Measurements from ENCODE around the gene HSP90B1. TPM values are rescaled to one million over a fixed set of nuclear protein-coding genes. Genes with fewer than 3 reads are reported as not detected.

Gene HSP90B1
- 100 to 1,000 TPM; 440 to 482 TPM for total RNA-seq
- long read RNA-seq, transcript HSP90B1-201 (18 exons, 2,858 nt) = major isoform, 319 of 450 reads
- long read RNA-seq, partial matches to known transcripts = 108 of 450 reads
- long read RNA-seq, other reads (novel, unspliced or antisense) = 23 of 450 reads

DNA sequence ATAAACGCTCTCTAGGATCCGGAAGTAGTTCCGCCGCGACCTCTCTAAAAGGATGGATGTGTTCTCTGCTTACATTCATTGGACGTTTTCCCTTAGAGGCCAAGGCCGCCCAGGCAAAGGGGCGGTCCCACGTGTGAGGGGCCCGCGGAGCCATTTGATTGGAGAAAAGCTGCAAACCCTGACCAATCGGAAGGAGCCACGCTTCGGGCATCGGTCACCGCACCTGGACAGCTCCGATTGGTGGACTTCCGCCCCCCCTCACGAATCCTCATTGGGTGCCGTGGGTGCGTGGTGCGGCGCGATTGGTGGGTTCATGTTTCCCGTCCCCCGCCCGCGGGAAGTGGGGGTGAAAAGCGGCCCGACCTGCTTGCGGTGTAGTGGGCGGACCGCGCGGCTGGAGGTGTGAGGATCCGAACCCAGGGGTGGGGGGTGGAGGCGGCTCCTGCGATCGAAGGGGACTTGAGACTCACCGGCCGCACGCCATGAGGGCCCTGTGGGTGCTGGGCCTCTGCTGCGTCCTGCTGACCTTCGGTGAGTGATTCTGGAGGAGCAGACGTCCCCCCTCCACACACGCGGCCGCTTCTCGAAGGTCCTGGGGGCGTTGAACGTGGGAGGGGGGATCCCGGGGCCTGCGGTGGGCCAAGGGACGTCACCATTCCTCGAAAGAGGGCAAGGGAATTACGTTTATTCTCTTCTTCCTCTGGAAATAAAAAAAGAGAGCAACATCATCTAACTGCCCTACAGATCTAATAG lies at the start of gene HSP90B1:
Gene HSP90B1 (plus strand): TSS at position 377 of the 753 bp plus-strand sequence. CDS start 106 bp downstream, at position 483.
- DNase-seq (peak; percentile 99 to 100), ATAC-seq (peak; percentile 88)
- intact Hi-C loops (cut with DNase I, micrococcal nuclease) = no loop called here

DNA sequence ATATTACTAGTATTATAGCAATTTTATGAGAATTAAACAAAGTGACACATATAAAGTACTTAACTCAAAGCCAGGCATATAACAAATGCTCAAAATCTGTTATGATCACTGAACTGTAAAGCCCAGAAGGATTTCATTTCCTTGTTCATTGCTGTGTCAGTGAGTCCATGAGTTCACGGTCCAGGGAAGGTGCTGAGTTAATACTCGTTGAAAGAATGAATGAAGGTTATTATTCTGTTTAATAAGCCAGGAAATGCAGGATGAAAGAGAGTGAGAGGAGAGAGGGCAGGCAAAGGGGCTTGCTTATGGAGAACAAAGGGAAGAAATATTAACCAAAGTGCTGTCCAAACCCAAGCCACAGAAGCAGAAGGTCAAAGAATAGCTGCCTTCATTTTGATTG lies 48.9 kb upstream of the HSP90B1 start:
- ATAC-seq (no peak), DNase-seq (no peak)
- intact Hi-C loops (cut with DNase I, micrococcal nuclease) = loop anchor here in 1 of 2 donors (10.0 kb wide), 1 partner anchor 234 kb away; no protein-coding TSS in a partner anchor

DNA sequence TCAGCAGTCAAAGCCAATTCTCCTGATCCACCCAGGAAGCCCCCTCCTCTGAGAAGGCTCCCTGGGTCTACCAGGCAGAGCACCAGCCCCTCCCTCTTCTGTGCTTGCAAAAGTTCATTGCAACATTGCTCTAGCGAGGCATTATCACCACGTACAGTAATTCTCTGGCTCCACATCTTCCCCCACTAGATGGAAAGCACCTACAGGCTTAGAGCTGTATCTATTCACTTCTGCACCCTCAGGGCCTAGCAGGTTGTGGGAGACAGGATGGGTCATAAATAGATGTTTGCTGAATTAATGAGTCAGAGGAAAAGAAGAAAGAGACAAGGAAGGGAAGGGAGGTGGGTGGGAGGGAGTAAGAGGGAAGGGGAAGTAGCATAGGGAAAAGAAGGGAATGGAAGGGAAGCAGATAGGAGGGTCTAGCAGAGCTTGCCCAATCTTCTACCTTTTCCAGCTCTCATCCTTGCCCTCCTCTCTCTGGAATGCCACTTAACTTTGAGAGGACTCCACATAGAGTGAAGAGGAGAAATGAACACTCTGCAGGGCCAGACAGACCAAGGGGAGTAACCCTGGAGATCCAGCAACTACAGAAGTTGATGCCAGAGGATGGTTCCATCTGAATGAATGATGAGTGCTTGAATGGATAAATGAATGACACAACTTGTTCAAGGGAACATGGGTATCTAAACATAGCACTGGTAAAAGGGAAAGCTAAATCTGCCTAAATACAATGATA lies 47.2 kb upstream of the HSP90B1 start:
- DNase-seq (no peak), ATAC-seq (no peak)
- intact Hi-C loops (cut with DNase I, micrococcal nuclease) = loop anchor here in 1 of 2 donors (10.0 kb wide), 1 partner anchor 232 kb away; no protein-coding TSS in a partner anchor

DNA sequence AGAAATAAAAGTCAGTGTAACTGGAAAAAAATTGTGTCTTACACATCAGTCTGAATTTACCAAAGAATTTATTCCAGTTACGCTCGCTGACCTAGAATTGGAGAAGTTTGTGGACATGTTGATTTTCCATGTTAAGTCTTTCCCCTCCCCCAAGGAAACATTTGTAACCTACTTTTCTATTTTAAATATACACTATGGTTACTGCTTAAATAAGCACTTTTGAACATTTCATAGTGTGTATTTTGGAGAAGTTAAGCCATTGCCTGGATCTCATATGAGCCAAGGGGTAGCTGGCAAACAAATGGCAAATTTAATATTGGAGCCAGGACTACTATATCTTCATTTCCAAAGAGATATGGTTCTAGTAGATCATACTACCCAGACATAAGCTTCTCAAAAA lies 46.3 kb upstream of the HSP90B1 start:
- ATAC-seq (no peak), DNase-seq (no peak)
- intact Hi-C loops (cut with DNase I, micrococcal nuclease) = loop anchor here in 1 of 2 donors (10.0 kb wide), 1 partner anchor 231 kb away; no protein-coding TSS in a partner anchor

DNA sequence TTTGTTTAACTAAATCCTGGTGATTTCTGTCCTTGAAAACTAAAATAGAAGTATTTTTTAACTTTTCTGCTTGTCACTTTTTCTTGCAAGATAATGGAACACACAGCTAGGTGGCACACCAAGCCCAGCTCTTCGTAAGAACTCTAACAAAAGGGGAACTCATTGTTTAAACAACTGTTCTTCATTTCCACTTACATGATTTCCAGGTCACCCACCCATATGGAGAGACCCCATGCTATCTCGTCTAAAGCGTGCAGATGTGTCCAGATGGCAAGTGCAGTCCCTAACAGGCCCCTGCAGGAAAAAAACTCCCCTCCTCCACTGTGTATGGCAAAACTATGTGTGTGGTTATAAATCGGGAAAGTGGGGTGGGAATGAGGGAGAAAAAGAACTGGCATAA lies 45.9 kb upstream of the HSP90B1 start:
- no peak for ATAC-seq
- DNase-seq = peak in 1 of 2 donors; percentile 22
- intact Hi-C loops (cut with DNase I, micrococcal nuclease) = loop anchor here in 1 of 2 donors (10.0 kb wide), 1 partner anchor 230 kb away; no protein-coding TSS in a partner anchor

DNA sequence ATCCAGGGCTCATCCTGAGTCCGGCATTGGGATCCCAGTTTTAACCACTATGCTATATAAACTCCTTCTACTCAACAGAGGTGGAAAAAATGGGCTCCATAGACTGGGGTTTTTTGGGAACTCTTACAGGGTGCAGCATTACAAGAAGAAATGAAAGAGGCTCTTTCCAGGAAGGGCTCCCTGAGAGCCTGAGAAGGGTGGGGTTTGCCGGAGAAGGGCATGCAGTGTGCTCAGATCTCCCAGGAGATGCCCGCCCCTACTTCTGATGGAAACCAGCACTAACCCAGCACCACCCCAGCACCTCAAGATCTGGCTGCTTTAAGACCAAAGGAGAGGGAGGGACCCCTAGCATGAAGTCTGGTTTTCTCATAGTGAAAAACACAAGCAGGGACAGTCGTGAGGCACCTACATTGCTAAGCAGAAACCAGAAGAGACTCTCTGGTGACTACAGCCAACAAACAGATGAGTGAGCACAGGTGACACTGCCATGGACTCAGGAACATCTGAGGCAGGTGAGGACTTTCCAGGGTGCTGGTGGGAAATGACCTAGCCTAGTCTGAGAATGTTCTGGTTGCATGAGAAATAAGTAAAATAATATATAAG lies 43.9 kb upstream of the HSP90B1 start:
- intact Hi-C loops (cut with DNase I, micrococcal nuclease) = loop anchor here in 1 of 2 donors (10.0 kb wide), 1 partner anchor 229 kb away; no protein-coding TSS in a partner anchor
- DNase-seq = no peak
- no peak for ATAC-seq

DNA sequence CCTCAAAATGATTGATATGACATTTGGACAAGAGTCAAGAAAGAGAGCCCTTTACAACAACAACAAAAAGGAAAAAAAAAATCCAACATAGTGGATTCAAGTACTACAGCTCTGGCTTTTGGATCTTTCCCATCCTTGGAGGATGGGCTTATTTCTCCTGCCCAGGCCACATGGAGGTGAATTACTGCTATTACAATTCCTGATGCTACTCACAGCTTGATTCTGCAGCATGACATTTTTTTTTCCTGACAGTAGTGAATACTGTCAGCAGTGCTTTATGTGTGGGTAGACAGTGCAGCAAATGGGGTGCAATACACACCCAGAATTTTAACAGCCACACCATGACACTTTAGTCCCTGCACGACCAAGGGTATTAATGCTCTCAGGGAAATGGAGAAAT lies 42.5 kb upstream of the HSP90B1 start:
- DNase-seq = no peak
- no peak for ATAC-seq
- intact Hi-C loops (cut with DNase I, micrococcal nuclease) = loop anchor here in 1 of 2 donors (10.0 kb wide), 1 partner anchor 227 kb away; no protein-coding TSS in a partner anchor

DNA sequence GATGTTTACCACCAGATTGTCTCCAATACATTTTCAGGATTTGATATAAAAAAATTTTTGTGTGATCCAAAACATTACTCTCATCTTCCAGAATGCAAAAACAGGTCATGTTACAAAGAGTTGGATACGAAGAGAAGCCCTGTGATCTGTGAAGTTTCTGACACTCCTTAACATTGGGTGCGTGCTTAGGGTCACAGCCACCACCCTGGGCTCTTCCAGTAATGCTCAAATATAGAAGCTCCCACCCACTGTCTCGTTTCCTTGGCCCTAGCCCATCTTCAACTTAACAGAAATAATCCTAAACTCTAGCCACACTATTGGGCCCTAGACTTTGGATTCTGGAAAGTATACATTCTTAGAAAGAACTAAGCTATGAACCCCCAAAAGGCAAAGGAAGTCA lies 32.9 kb upstream of the HSP90B1 start:
- DNase-seq = no peak
- intact Hi-C loops (cut with DNase I, micrococcal nuclease) = no loop called here
- ATAC-seq = no peak

DNA sequence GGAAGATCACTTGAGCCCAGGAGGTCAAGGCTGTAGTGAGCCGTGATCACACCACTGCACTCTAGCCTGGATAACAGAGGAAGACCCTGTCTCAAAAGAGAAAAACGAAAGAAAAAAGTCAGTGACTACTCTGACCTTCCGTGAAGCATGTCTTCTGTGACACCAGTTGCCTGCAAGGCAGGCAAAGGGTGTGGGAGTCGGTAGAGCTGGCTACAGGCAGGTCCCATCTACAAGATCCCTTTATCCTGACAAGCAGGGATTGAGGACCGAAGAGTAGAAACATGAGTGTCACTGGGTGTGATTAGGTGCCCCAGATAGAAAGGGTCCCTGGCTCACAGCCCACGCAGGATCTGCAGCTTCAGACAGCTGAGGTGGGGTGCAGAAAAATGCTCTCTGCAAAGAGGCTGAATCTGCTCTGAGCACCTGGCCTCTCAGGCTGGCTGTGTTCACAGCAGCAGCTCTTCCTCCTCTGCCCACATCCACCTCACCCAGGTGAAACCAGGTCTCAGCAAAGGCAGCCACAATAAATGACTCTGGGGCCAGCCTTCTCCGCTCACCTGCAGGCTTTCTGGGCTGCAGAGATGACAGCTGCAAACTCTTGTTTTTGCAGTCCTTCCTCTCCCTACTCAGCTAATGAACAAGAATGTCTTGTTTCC lies 28.6 kb upstream of the HSP90B1 start:
- ATAC-seq (no peak), DNase-seq (no peak)
- intact Hi-C loops (cut with DNase I, micrococcal nuclease) = no loop called here

DNA sequence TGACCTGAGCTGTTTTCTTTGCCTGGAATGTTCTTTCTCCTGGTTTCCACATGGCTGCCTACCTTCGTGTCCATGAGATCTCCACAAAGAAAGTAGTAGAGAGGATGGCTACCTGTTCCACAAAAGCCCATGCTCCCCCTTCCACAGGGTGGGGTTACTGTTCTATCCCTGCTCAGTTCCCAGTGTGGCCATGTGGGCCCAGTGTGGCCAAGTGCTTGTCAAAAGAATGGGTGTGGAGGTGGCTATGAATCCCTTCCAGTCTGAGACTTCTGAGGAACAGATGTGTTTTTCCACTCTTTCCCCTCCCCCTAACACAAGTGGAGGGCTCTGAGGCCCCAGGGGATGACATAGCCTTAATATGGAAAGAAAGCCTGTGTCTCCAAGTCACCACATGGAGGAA lies 26.2 kb upstream of the HSP90B1 start:
- intact Hi-C loops (cut with DNase I, micrococcal nuclease) = no loop called here
- no peak for DNase-seq
- no peak for ATAC-seq

DNA sequence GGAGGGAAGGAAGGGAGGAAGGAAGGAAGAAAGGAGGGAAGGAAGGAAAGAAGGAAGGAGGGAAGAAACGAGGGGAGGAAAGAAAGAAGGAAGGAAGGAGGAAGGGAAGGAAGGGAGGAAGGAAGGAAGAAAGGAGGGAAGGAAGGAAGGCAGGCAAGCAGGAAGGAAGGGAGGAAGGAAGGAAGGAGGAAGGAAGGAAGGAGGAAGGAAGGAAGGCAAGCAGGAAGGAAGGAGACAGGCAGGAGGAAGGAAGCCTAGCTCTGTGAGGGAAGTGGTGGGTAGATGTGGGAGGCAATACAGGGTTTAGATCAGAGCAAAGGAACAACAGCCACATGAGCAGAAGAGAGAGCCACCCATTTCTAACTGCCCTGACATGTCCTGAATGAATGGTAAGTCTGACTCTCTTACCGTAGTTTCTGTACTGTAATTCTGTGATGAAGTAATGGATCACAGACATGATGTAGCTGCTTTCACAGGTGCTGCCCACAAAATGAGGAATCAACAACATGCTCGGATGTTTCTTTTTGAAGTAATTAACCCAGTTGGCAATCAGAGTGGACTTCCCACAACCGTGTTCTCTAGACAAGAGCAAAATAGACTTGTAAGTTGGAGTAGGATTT lies 24.4 kb upstream of the HSP90B1 start:
- DNase-seq (no peak), ATAC-seq (no peak)
- intact Hi-C loops (cut with DNase I, micrococcal nuclease) = no loop called here

DNA sequence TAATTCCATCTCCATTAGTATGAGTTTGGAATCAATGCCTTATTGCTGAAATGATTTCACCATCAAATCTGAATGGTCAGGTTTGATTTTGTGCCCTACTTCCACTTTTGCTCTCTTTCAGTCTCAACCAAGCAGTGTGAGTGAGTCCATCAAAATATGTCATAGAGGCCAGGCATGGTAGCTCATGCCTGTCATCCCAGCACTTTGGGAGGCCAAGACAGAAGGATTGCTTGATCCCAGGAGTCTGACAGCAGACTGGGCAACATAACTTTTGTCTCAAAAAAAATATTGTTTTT lies 22.0 kb upstream of the HSP90B1 start:
- intact Hi-C loops (cut with DNase I, micrococcal nuclease) = no loop called here
- DNase-seq (no peak), ATAC-seq (no peak)

DNA sequence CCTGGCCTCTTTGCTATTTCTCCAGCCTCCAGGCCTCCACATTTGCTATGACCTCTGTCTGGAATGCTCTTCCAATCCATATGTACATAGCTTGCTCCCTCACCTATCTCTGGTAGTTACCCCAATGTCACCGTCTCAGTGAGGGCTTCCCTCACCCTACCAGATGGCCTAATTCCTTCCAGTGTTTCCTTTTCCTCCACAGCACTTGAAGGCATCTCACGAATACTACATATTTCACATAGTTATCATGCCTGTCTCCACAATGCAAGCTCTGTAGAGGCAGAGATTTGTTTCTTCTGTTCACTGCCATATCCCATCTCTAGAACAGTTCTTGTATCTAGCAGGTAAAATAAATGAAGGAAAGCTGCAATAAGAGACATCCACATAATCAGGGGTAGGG lies 21.3 kb upstream of the HSP90B1 start:
- no peak for ATAC-seq
- intact Hi-C loops (cut with DNase I, micrococcal nuclease) = no loop called here
- no peak for DNase-seq

DNA sequence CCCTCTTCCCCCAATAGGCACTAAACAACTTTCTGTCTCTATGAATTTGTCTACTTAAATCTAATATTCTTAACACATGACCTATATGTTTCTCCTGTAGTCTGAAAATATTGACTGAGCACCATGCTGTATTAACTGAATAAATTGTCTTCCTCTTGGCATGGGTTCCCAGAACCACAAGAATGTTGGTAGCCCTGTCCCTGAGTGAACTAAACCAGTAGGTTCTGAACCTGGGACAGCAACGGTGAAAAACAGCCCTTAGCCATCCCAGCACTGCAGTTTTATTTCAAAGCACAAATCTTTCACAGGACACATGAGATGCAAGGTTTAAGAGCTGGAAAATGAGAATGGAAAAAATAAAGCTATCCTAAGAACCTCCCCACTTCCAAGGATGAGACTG lies 20.4 kb upstream of the HSP90B1 start:
- intact Hi-C loops (cut with DNase I, micrococcal nuclease) = no loop called here
- ATAC-seq = no peak
- DNase-seq = no peak

DNA sequence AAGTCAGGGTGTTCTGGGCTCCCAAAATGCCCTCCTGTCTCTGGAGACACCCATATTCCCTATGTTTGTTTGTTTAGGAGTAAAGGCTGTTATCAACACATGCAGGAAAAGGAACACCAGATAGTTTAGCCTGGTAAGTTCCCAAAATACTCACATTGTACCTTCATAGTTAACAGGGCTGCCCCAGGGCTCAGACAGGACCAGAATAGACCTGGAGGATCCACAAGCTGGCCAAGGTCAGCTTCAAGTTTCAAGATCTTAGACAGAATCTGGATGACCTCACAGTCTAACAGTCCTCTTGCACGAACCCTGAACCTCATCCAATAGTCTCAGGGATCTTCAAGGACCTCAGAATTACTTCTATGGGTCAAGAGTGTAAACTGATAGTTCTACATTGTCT lies 18.1 kb upstream of the HSP90B1 start:
- no peak for DNase-seq
- ATAC-seq = no peak
- intact Hi-C loops (cut with DNase I, micrococcal nuclease) = no loop called here

DNA sequence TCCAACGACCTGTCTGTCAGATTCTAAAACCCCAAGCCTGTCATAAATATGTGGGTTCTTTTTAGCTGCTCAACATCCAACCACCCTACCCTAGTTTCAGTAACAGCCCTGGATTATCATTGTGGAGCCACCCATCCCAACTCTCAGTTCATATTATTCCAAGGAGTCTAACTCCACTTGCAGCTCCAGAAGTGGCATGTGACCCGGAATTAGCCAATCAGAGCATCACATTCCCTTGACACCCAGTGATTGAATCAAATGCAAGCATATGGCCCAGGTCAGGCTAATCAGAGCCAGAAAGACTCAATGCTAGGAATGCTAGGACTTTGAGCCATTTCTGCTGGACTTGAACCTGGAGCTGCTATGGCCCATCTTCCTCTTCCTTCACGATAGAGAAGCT lies 17.1 kb upstream of the HSP90B1 start:
- ATAC-seq = no peak
- no peak for DNase-seq
- intact Hi-C loops (cut with DNase I, micrococcal nuclease) = no loop called here

DNA sequence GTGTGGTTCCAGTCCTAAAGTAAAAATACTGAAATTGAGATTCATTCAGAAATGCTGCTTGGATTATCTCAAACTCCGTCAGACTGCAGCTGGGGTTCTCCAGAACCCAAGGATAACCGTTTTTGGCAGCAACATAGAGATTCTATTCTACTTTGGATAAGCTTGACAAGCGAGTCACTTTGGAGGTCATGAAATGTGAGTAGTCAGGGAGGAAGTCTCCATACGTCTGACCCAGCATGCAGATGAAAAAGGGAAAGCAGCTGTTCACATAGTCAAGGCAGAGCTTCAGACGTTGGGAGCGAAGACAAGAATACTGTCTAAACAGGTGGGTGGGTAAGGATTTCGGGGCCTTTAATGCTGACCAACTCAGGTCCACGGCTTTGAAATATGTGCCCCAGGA lies 14.9 kb upstream of the HSP90B1 start:
- intact Hi-C loops (cut with DNase I, micrococcal nuclease) = no loop called here
- DNase-seq (no peak), ATAC-seq (no peak)

DNA sequence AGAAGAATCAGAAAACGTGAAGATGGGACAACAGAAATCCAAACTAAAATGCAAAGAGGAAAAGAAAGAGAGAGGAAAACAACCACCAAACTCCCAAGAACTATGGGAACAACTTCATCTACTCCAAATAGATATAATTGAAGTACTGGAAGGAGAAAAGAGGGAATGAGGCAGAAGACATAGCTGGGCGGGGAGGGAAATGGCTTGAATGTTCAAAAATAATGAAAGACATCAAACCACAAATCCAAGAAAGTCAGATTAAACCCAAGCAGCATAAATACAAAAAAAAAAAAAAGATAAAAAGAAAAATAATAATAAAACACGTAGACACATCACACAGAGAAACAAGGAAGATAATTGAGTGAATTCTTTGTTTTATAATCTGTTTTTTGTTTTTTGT lies 12.3 kb upstream of the HSP90B1 start:
- intact Hi-C loops (cut with DNase I, micrococcal nuclease) = no loop called here
- no peak for ATAC-seq
- no peak for DNase-seq
